HG02973 (cell line): ENCODE measurements around the gene TMEM139.
"Not testable (repeated sequence)": the region's sequence is repeated elsewhere in the genome, so short reads cannot be mapped to it uniquely, and the experiment has no call there.

ENCODE experiments used
- ATAC-seq: cut with Tn5 transposase; IDR thresholded peaks from one replicate; pipeline ENCODE4 v1.9.1; 2021; ENCODE audit warnings: moderate library complexity; ENCODE audit not compliant: unreplicated experiment

The TMEM139 gene

DNA sequence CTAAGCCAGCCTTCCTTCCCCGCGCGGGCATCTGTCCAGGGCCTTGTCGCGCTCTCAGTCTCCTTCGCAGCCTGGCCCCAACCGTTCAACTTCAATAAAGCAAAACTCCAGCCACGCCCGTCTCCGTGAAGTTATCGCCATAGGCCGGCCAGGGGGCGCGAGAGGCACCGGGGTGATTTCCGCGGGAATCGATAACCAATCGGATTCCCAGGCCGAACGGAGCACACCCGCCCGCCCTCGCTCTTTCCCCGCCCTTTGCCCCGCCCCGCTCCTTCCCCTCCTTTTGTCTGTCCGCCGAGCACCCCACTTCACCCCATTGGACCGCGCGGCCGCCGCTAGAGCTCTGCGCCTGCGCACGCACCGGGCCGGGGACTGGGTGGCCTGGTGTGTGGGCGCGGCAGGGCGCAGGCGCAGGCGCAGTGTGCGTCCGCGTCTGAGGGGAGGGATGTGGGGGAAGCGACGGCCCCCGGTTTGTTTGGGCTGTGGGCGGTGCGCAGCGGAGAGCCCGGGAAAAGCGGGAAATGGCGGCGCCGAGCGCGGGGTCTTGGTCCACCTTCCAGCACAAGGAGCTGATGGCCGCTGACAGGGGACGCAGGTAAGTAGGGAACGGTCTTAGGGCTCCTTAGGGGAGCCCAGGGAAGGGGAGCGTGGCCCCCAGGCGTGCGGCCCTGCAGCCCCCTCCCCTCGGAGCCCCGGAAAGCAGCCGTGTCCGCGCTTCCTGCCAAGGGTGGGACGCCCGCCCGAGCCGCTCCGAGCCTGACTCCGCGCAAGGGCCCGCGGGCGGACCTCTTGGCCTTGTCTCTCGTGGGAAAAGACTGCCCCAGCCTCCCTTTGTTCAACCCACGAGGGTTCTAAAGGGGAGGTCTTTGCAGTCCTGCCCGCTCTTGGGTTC lies 3.4 kb downstream of the TMEM139 start, which contains the start of gene CASP2:
CASP2 (plus strand) TSS at position 417 of the 892 bp plus-strand sequence; CDS start at position 522, 105 bp downstream.
- ATAC-seq: peak; percentile 89

DNA sequence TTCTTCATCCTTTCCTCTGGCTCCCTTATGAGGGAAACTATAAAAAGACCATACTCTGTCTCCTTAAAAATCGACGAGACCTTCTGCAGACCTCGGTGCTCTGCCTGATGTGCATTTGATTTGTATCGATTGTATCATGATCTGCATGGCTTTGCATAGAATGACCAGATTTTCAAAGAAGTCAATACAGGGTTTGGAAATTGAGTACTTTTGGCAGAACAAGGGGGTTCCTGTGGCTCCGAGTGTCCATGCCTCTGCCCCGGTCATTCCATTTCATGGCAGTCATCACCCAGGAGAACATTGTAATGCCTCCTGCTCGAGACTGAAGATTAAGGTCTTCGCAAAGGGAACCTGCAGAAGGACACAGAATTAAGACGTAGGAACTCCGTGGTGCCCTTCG lies 4.1 kb downstream of the TMEM139 start:
- no peak for ATAC-seq

DNA sequence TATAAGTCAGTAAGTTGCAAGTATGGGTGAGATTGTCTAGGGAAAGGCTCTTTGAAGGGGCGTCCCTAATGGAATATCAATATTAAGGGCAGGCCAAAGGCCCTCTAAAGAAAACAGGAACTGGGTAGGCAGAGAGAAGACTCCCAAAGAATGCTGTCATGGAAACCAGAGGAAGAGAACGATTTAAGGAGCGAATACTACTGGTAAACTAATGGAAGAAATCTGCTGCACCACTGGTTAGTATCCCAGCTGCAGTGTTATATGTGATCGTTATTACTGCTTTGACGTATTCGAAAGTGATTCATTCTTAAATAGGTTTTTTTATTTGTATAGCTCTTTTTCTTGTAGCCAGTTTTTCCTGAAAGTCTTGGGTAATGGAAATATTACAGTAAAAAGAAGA lies 4.7 kb downstream of the TMEM139 start:
- no peak for ATAC-seq

DNA sequence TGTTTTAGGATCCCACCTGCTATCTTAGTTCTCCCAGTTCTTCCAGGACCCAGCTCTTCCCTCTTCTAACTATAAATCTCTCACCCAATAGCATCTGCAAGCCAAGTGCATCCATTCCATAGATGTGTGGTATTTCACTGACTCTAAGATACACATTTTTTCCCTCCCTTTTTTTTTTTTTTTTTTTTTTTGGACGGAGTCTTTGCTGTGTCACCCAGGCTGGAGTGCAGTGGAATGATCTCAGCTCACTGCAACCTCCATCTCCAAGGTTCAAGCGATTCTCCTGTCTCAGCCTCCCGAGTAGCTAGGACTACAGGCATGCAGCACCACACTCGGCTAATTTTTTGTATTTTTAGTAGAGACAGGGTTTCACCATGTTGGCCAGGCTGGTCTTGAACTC lies 5.1 kb downstream of the TMEM139 start:
- ATAC-seq: not testable (repeated sequence)

DNA sequence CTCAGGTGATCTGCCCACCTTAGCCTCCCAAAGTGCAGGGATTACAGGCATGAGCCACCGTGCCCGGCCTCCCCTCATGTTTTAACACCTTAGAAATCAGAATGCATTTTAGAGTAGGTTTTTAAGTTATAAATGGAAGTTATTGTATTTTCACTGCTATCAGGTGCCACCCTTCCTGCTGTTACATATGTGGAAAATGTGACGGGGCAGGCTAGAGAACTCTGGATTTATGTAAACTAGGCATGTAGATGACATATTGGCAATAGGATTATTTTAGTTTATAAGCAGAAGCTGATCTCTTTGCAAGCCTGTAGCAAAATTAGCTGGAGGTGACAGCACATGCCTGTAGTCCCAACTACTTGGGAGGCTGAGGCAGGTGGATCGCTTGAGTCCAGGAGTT lies 5.5 kb downstream of the TMEM139 start:
- ATAC-seq: no peak

DNA sequence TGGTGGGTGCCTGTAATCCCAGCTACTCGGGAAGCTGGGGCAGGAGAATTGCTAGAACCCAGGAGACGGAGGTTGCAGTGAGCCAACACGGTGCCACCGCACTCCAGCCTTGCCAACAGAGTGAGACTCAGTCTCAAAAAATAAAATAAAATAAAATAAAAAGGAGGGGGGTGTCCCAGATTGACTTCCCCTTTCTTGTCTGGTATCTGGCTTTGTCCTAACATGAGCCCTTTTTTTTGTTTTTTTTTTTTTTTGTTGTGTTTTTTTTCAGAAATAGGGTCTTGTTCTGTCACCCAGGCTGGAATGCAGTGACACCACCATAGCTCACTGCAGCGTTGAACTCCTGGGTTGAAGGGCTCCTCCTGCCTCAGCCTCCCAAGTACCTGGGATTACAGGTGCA lies 8.1 kb downstream of the TMEM139 start:
- ATAC-seq: no peak

DNA sequence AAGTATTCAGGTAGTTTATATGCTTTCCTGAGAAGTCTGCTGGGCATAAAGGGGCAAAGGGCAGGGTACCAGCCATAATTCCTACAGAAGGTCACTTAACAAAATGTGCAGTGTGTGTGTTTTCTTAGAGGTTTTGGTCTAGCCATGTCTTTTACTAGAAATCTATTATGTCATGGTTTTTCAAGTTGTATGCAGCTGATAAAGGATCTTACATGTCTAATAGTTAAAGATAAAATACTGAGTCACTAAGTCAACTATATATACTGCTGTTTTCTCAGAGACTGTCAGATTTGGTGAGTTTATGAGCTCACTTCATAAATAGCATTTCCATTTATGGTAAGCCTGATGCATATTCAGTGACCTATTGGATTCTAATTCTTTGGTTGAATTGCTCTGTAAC lies 11.1 kb downstream of the TMEM139 start:
- no peak for ATAC-seq

DNA sequence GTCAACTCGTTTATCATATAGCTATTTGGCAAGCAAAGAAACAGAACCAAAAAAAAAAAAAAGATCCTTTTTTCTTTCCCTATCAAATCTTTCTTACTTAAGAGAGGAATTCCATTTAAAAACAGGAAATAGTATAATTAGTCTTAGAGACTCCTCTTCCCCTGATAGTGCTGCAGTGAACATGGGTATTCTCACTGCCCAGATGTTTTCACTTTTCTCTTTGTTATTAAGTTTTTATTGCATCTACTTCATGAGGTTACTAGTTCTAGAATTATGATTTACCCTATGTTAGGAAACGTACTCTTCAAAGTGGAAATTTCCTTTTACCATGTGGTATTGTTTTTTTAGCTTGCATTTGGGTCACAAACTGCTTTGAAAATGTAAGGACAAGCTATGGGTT lies 11.9 kb downstream of the TMEM139 start:
- ATAC-seq: no peak

DNA sequence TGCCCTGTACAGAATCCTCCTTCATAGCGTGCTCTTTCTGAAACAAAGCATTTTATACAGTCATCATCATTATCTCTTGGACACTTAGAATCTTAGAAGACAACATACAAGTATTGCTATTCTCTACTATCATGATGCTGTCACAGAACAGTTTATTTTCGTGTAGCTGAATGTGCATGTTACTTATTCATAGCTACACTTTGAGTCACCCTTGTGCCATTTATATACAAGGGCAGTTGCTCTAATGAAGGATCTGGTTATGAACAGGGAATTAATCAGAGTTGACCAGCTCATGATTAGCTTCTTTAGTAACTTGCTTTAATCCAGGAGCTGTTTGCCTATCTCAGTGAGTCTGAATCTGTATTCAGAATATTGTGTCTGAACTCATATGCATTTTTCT lies 14.6 kb downstream of the TMEM139 start:
- ATAC-seq: no peak

DNA sequence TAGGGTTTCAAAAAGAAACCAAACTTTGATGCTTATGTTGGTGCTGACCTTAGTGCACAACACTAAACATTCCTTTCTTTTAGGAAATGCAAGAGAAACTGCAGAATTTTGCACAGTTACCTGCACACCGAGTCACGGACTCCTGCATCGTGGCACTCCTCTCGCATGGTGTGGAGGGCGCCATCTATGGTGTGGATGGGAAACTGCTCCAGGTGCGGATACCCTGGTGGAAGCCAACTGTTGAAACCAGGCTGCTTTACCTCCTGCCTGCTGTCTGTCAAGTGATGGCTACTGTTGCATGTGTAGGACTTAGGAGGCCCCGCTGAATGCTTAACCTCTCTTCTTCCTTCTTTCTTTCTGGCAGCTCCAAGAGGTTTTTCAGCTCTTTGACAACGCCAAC lies 15.1 kb downstream of the TMEM139 start:
- ATAC-seq: no peak

DNA sequence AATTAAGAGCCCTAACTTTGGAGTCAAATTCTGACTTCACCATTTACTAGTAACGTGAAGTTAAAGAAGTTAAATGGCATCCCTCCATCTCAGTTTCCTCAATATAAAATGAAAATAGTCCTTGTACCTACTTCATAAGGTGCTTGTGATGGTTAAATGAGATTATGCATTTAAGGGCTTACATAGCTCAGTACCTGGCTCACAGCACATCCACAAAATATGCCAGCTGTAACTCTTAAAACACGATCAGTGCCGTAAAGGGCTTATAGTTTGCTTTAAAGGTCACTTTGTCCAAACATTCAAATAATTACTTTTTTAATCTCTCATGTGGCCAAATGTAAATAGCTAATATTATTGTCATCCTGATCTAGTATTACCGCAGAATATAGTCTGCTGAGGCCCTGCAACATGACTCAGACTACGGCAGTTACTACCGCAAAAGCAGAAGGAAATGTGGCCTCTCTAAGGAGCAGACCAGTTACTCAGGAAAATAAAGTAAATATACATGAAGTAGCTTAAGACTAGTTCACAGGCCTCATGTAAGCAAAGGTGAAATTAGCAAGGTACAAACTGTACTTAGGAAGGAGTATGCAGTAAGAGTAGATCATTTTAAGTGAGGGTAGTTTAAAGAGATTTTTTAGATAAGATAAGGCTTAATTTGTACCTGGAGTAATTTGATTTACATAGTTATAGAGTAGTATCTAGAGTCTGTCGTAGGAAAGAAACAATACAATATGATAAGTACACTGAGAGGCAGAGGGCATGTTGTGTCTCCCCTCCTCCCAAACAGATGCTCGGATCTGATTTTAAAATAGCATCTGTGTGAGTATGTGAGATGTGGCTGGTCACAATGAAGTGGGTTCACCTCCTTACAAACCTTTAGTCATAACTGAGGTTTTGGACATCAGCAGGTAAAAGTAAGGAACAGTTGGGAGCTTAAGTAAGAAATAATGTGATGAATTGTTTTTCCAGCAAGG lies 16.5 kb downstream of the TMEM139 start:
- ATAC-seq: no peak

DNA sequence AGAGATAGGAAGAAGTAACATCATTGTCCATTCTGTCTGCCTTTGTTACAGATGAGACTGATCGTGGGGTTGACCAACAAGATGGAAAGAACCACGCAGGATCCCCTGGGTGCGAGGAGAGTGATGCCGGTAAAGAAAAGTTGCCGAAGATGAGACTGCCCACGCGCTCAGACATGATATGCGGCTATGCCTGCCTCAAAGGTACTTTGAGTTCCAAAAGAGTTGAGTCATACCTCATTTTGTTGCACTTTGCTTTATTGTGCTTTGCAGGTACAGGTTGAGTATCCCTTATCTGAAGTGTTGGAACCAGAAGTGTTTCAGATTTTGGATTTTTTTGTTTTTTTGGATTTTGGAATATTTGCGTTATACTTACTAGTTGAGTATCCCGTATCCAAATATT lies 19.0 kb downstream of the TMEM139 start:
- ATAC-seq: no peak

DNA sequence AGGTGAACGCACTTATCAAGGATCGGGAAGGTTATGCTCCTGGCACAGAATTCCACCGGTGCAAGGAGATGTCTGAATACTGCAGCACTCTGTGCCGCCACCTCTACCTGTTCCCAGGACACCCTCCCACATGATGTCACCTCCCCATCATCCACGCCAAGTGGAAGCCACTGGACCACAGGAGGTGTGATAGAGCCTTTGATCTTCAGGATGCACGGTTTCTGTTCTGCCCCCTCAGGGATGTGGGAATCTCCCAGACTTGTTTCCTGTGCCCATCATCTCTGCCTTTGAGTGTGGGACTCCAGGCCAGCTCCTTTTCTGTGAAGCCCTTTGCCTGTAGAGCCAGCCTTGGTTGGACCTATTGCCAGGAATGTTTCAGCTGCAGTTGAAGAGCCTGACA lies 20.2 kb downstream of the TMEM139 start:
- no peak for ATAC-seq

DNA sequence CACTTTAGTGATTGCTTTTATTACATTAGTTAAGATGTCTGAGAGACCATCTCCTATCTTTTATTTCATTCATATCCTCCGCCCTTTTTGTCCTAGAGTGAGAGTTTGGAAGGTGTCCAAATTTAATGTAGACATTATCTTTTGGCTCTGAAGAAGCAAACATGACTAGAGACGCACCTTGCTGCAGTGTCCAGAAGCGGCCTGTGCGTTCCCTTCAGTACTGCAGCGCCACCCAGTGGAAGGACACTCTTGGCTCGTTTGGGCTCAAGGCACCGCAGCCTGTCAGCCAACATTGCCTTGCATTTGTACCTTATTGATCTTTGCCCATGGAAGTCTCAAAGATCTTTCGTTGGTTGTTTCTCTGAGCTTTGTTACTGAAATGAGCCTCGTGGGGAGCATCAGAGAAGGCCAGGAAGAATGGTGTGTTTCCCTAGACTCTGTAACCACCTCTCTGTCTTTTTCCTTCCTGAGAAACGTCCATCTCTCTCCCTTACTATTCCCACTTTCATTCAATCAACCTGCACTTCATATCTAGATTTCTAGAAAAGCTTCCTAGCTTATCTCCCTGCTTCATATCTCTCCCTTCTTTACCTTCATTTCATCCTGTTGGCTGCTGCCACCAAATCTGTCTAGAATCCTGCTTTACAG lies 20.8 kb downstream of the TMEM139 start:
- ATAC-seq: no peak

DNA sequence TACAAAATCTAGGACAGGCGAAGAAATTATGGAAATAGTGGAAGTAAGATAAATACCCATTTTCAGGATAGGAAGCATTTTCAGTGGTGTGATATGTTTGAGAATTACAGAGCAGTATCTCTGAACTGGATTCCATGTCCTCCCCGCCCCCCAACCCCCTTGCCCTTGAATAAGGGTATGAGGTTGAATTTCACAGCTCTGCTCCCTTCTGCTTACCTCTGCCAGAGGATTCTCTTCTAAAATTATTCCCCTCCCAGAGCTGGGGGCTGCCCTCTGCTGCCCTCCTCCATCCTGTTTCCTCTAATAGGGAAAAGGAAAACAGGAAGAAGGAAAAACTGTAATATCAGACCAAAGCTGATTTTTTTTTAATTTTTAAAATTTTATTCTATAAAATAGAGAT lies 23.9 kb downstream of the TMEM139 start:
- no peak for ATAC-seq

DNA sequence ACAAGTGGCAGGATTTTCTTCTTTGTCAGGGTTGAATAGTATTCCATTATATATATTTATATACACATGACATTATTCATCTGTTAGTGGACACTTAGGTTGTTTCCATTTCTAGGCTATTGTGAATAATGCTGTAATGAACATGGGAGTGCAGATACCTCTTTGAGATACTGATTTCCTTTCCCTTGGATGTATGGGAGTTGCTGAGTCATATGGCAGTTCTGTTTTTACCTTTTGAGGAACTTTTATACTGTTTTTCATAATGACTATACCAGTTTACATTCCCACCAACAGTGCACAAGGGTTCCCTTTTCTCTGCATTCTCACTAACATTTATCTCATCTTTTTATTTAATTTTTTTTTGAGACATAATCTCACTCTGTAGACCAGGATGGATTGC lies 29.4 kb downstream of the TMEM139 start:
- ATAC-seq: no peak

DNA sequence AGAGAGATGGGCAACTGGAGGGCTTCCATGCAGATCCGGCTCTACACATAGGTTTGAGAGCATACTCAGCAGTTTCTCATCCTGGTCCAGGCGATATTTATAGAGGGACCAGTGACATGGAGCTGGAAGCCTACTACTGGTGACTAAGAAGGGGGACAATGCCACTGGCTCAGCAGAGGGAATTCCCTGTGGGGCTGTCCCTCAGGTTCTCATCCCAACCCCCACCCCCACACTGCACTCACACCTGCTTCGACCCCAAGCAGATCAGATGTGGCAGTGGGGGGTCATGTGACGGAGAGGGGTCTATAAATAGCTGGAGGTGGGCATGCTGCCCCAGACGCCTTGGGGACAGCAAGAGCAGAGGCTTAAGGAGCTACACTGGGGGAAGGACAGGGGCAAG lies 31.0 kb downstream of the TMEM139 start, which contains the start of gene CLCN1:
CLCN1 (plus strand) TSS at position 336 of the 400 bp plus-strand sequence. CDS start 102 bp downstream, outside the sequence.
- ATAC-seq: no peak

DNA sequence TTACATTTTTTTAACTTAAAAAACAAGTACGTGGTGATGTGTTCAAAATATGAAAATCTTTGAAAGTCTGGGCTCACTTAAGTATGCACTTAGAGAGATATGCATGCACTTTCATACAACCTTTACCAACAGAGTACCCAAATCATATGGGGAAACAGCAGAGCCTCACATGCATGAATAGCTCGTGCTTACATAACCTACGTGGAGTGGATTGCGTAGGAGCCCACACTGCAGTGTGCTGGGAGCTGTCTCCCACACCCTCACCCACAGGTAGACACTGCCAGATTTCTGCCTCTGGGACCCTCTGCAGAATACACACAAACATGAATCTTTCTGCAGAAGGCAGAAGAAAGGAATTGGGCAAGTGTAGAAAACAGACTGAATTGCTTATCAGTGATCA lies 31.7 kb downstream of the TMEM139 start:
- ATAC-seq: no peak

DNA sequence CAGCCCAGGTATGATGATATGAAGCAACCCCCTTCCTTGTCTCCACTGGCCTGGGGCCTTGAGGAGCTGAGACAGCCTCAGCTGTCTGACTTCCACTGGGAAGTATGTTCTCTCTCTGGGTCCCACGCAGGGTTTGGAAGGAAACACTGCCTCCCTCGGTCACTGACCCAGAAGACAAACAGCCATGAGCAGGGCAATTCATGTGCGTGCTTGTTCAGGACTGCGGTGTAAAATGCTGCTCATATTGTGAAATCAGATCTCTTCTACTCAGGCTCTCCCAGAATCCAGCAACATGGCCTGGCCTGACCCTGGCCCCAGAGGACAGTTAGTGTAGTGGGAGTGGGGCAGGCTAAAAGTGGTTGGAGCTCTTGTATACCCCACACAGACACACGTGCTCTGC lies 33.9 kb downstream of the TMEM139 start:
- no peak for ATAC-seq

DNA sequence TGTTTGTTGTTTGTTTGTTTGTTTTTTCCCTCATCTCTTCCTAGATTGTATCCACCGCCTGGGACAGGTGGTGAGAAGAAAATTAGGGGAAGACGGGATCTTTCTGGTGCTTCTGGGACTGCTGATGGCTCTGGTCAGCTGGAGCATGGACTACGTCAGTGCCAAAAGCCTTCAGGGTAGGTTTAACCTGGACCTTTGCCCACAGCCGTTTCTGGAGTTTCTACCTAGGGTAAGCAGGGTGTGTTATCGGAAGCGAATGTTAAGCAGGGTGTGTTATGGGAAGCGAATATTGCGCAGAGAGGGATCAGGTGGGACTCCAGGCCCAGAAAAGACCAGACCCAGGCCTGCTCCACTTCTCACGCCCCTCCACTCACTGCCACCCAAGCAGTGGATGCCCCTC lies 35.9 kb downstream of the TMEM139 start:
- ATAC-seq: no peak

DNA sequence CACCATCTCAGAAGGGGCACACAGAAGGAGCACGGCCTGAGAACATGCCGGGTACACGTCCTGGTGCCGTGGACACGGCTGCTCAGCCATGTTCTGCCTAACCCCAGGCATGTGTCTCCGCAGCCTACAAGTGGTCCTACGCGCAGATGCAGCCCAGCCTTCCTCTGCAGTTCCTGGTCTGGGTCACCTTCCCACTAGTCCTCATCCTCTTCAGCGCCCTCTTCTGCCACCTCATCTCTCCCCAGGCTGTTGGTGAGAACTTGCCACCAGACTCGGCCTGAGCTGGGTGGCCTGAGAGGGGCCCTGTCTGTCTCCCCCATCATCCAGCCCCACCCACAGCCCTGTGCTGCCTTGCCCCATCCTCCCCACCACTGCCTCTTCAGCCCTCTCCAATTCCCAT lies 36.5 kb downstream of the TMEM139 start:
- no peak for ATAC-seq
